ENCODE data around the gene UQCC2. TPM values are rescaled to one million over a fixed set of nuclear protein-coding genes. Genes with fewer than 3 reads are reported as not detected.

UQCC2 gene
- total RNA-seq, 1 donor from 2014 or later = 2.6 TPM

GRCh38 chr6:33750244-33750991 lies 38.9 kb upstream of the UQCC2 start:
- intact Hi-C loops (cut with DNase I) = no loop called here
- no peak for TF ChIP-seq CTCF (IDR thresholded peaks at IDR 0.05)
- H3K36me3 ChIP-seq = no peaks in the 10 kb centered on the region
- H3K27ac ChIP-seq = no peak overlapping the region
- H3K4me1 ChIP-seq = no peaks in the 10 kb centered on the region
- H3K27me3 ChIP-seq = no peaks in the 10 kb centered on the region
- no peak for DNase-seq (ENCODE audit: low spot score in 2 of 2)
- no peak overlapping the region for H3K4me3 ChIP-seq
- H3K9me3 ChIP-seq = no peaks in the 10 kb centered on the region

GRCh38 chr6:33749401-33749800 lies 37.9 kb upstream of the UQCC2 start:
- Histone ChIP-seq H3K27ac (no peak overlapping the region), H3K9me3 (no peaks in the 10 kb centered on the region), H3K4me3 (no peak overlapping the region), H3K36me3 (no peaks in the 10 kb centered on the region), H3K27me3 (no peaks in the 10 kb centered on the region), H3K4me1 (no peaks in the 10 kb centered on the region)
- no peak for TF ChIP-seq CTCF (IDR thresholded peaks at IDR 0.05)
- DNase-seq (ENCODE audit: low spot score in 2 of 2) = no peak
- intact Hi-C loops (cut with DNase I) = no loop called here

- Histone ChIP-seq H3K36me3 (no peaks in the 10 kb centered on the region), H3K9me3 (no peaks in the 10 kb centered on the region), H3K27me3 (no peaks in the 10 kb centered on the region), H3K27ac (no peak overlapping the region), H3K4me1 (no peaks in the 10 kb centered on the region), H3K4me3 (no peak overlapping the region)
- intact Hi-C loops (cut with DNase I) = no loop called here
- no peak for DNase-seq (ENCODE audit: low spot score in 2 of 2)
- no peak for TF ChIP-seq CTCF (IDR thresholded peaks at IDR 0.05)
Observed at GRCh38 chr6:33748841-33749240, 37.3 kb upstream of the UQCC2 start.

- TF ChIP-seq CTCF (IDR thresholded peaks at IDR 0.05) = no peak
- H3K9me3 ChIP-seq = no peaks in the 10 kb centered on the region
- H3K27ac ChIP-seq = no peak overlapping the region
- H3K36me3 ChIP-seq = no peaks in the 10 kb centered on the region
- no peak for DNase-seq (ENCODE audit: low spot score in 2 of 2)
- H3K4me1 ChIP-seq = no peaks in the 10 kb centered on the region
- intact Hi-C loops (cut with DNase I) = no loop called here
- no peaks in the 10 kb centered on the region for H3K27me3 ChIP-seq
- no peak overlapping the region for H3K4me3 ChIP-seq
Observed at GRCh38 chr6:33747823-33748222, 36.3 kb upstream of the UQCC2 start.

GRCh38 chr6:33746651-33747100 lies 35.2 kb upstream of the UQCC2 start, which contains the start of gene IP6K3:
IP6K3 (minus strand) TSS chr6:33746905; CDS start chr6:33735476, 11,429 bp downstream.
- H3K36me3 ChIP-seq = no peaks in the 10 kb centered on the region
- TF ChIP-seq CTCF (IDR thresholded peaks at IDR 0.05) = no peak
- intact Hi-C loops (cut with DNase I) = no loop called here
- no peaks in the 10 kb centered on the region for H3K9me3 ChIP-seq
- no peaks in the 10 kb centered on the region for H3K27me3 ChIP-seq
- no peak for DNase-seq (ENCODE audit: low spot score in 2 of 2)
- H3K27ac ChIP-seq = no peak within 1 kb of the TSS
- H3K4me3 ChIP-seq = no peak within 1 kb of the TSS
- no peaks in the 10 kb centered on the region for H3K4me1 ChIP-seq

Data from ascending aorta (tissue), 2 donors.